Stimulated activated naive B cell treated with anti-CD40 and anti-IgM and Interleukin-4, amounts not matched to agents 10 μg/mL and 1 μg/mL and 100 μg/mL, for 72 hours (primary cell): ENCODE results near the gene EFS.

Experiments
- ATAC-seq, 2 donors: fragments of 150-1000 bp; cut with Tn5 transposase; replicated peaks; 2 replicates each; pipeline ENCODE4 v1.10.0; 2021; ENCODE audit warnings: moderate library complexity in 1 of 2
- DNase-seq: peaks from one replicate; pipeline ENCODE4 v3.0.0; 2021
- H3K27ac Mint-ChIP-seq: one replicate; pipeline ENCODE4 v1.8.0; 2022; ENCODE audit warnings: mild to moderate bottlenecking, mixed read lengths
- H3K27me3 Mint-ChIP-seq, 2 donors: one replicate each; pipeline ENCODE4 v1.8.0; 2022; ENCODE audit warnings: mixed read lengths in 2 of 2
- H3K36me3 Mint-ChIP-seq, 2 donors: one replicate each; pipeline ENCODE4 v1.8.0; 2022; ENCODE audit warnings: mixed read lengths in 2 of 2, mild to moderate bottlenecking in 1 of 2
- H3K4me1 Mint-ChIP-seq, 2 donors: one replicate each; pipeline ENCODE4 v1.8.0; 2022; ENCODE audit warnings: mixed read lengths in 2 of 2, mild to moderate bottlenecking in 1 of 2
- H3K4me3 Mint-ChIP-seq, 2 donors: one replicate each; pipeline ENCODE4 v1.8.0; 2022; ENCODE audit warnings: mild to moderate bottlenecking in 2 of 2, mixed read lengths in 2 of 2, moderate library complexity in 1 of 2
- H3K9me3 Mint-ChIP-seq, 2 donors: one replicate each; pipeline ENCODE4 v1.8.0; 2022; ENCODE audit warnings: mixed read lengths in 2 of 2, mild to moderate bottlenecking in 1 of 2

The EFS gene

GRCh38 chr14:23351681-23352505, 13.1 kb downstream of the EFS start:
- DNase-seq, result no peak
- Mint-ChIP-seq H3K4me3 (peak overlapping the region; percentile 45 to 71), H3K27me3 (peaks cover 71 to 89% of the 10 kb centered on the region in 2 donors), H3K27ac (no peak overlapping the region), H3K4me1 (no peaks in the 10 kb centered on the region), H3K36me3 (no peaks in the 10 kb centered on the region), H3K9me3 (peaks cover 0 to 3% of the 10 kb centered on the region in 2 donors)
- ATAC-seq, result peak; percentile 18 to 30

GRCh38 chr14:23349156-23349845, 15.7 kb downstream of the EFS start:
- Mint-ChIP-seq H3K36me3 (no peaks in the 10 kb centered on the region), H3K4me1 (no peaks in the 10 kb centered on the region), H3K4me3 (no peak overlapping the region), H3K9me3 (peaks cover 0 to 3% of the 10 kb centered on the region in 2 donors), H3K27ac (no peak overlapping the region), H3K27me3 (peaks cover 62 to 75% of the 10 kb centered on the region in 2 donors)
- DNase-seq (no peak), ATAC-seq (no peak)

- no peak for DNase-seq
- Mint-ChIP-seq H3K9me3 (peaks cover 0 to 3% of the 10 kb centered on the region in 2 donors), H3K27ac (no peak overlapping the region), H3K27me3 (peaks cover 52 to 65% of the 10 kb centered on the region in 2 donors), H3K4me1 (no peaks in the 10 kb centered on the region), H3K36me3 (no peaks in the 10 kb centered on the region), H3K4me3 (no peak overlapping the region)
- no peak for ATAC-seq
These were observed 16.7 kb downstream of the EFS start for GRCh38 chr14:23348297-23348655.

GRCh38 chr14:23347406-23348296, 17.3 kb downstream of the EFS start:
- Mint-ChIP-seq H3K36me3 (no peaks in the 10 kb centered on the region), H3K9me3 (peaks cover 0 to 3% of the 10 kb centered on the region in 2 donors), H3K27me3 (peaks cover 46 to 58% of the 10 kb centered on the region in 2 donors), H3K4me1 (no peaks in the 10 kb centered on the region), H3K4me3 (no peak overlapping the region), H3K27ac (no peak overlapping the region)
- no peak for DNase-seq
- no peak for ATAC-seq

DNA sequence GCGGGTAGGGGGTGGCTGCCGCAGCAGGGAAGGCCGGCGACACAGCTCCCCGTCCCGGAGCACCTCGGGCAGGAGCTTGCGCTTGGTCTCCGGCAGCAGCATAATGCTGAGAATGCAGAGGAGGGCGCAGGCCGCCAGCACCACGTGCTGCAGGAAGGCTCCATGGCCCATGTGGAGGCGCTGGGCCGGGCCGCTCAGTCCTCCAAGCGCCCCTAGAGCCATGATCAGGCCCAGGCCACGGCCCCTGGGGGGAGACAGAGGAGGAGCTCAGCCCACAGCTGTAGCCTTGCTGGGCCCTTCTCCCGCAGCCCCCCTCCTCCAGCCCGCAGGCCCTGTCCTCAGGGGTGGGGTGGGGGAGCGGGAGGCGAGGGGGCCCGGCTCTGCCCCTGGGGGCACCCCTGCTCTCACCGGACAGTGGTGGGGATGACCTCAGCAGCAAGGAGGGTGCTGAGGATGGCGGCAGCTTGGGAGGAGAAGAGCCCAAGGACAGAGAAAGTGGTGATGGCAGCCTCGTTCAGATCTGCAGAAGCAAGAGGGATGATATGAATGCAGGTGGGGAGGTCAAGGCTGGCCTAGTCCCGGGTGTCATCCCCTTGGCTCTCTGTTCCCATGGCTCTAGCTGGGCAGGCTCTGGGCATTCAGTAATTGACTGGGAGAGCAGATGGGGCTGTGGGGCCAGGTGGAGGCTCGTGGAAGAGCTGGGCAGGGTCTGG, 18.1 kb downstream of the EFS start:
- Mint-ChIP-seq H3K27me3 (peaks cover 50 to 55% of the 10 kb centered on the region in 2 donors), H3K4me3 (no peak overlapping the region), H3K27ac (no peak overlapping the region), H3K36me3 (no peaks in the 10 kb centered on the region), H3K4me1 (no peaks in the 10 kb centered on the region), H3K9me3 (peaks cover 0 to 3% of the 10 kb centered on the region in 2 donors)
- DNase-seq, result no peak
- no peak for ATAC-seq

DNA sequence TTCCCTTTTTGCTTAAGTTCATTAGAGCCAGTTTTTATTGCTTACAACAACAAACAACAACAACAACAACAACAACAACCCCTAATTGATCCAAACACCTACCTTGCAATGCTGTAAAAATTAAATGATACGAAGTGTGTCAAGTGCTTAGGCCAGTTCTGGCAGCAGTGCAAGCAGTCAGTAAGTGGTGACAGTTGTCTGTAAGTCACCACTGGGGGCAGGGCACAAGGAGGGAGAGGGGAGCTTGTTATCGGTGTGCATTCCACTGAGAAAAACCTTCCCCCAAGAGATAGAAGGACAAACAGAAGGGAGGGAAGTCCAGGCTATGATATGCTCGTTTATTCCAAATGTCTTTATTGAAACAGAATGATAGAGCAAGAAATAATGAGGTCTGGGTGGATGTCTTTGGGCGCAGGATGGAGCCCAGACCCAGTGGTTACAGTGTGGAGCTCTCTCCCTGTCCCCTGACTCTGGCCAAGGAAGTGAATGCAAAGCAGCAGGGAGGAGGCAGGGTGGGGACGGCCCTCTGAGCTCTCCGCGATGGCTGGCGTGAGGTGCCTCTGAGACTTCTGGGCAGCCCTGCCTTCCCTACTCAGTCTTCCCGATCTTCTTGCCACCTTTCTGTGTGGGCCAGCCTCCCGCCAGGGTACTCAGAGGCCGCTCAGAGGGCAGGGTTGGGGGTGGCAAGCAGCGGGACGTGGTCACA, 18.8 kb downstream of the EFS start:
- no peaks in the 10 kb centered on the region for H3K36me3 Mint-ChIP-seq
- no peak overlapping the region for H3K4me3 Mint-ChIP-seq
- H3K9me3 Mint-ChIP-seq, result peaks cover 0 to 3% of the 10 kb centered on the region in 2 donors
- peaks cover 48% of the 10 kb centered on the region in 2 donors for H3K27me3 Mint-ChIP-seq
- ATAC-seq (no peak), DNase-seq (no peak)
- no peak overlapping the region for H3K27ac Mint-ChIP-seq
- H3K4me1 Mint-ChIP-seq, result no peaks in the 10 kb centered on the region

DNA sequence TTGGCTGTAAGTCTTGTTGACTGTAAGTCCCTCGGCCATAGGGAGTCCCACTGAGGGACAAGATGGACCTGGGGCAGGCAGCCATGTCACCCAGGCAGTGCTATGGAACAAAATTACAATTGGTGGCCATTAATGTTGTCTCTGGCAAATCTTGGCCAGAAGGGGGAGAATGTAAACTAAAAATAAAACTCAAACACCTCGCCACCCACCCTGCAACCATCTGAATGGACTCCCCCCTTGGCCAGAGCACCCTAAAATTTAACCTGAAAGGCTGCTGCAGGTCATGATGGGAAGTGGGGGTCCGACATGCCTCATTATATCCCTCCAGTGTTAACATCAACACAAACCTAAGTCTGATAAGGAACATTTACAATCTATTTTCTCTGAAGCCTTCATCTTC, 20.5 kb downstream of the EFS start:
- no peaks in the 10 kb centered on the region for H3K4me1 Mint-ChIP-seq
- no peaks in the 10 kb centered on the region for H3K36me3 Mint-ChIP-seq
- ATAC-seq, result no peak
- no peak for DNase-seq
- no peak overlapping the region for H3K27ac Mint-ChIP-seq
- no peak overlapping the region for H3K4me3 Mint-ChIP-seq
- H3K9me3 Mint-ChIP-seq, result peaks cover 0 to 3% of the 10 kb centered on the region in 2 donors
- peaks cover 31 to 34% of the 10 kb centered on the region in 2 donors for H3K27me3 Mint-ChIP-seq

- no peak for ATAC-seq
- H3K4me3 Mint-ChIP-seq, result no peak overlapping the region
- peaks cover 34 to 35% of the 10 kb centered on the region in 2 donors for H3K27me3 Mint-ChIP-seq
- no peaks in the 10 kb centered on the region for H3K36me3 Mint-ChIP-seq
- H3K4me1 Mint-ChIP-seq, result no peaks in the 10 kb centered on the region
- no peak overlapping the region for H3K27ac Mint-ChIP-seq
- DNase-seq, result no peak
- H3K9me3 Mint-ChIP-seq, result peaks cover 0 to 6% of the 10 kb centered on the region in 2 donors
These were observed 25.3 kb downstream of the EFS start for GRCh38 chr14:23339506-23340268.

DNA sequence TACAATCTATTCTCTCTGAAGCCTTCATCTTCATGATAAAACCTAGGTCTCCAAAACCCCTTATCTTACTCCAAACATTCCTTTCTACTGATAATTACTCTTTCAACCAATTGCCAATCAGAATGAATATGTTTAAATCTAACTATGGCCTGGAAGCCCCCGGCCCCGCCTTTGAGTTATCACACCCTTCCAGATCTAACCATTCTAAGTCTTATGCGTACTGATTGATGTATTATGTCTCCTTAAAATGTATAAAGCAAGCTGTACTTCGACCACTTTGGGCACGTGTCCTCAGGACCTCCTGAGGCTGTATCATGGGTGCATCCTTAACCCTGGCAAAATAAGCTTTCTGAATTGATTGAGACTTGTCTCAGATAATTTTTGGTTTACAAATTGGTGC, 29.3 kb downstream of the EFS start:
- H3K27me3 Mint-ChIP-seq, result peaks cover 28 to 38% of the 10 kb centered on the region in 2 donors
- H3K9me3 Mint-ChIP-seq, result peaks cover 0 to 6% of the 10 kb centered on the region in 2 donors
- DNase-seq (no peak), ATAC-seq (no peak)
- H3K4me1 Mint-ChIP-seq, result no peaks in the 10 kb centered on the region
- no peaks in the 10 kb centered on the region for H3K36me3 Mint-ChIP-seq
- no peak overlapping the region for H3K4me3 Mint-ChIP-seq
- no peak overlapping the region for H3K27ac Mint-ChIP-seq

- Mint-ChIP-seq H3K9me3 (no peaks in the 10 kb centered on the region), H3K27ac (no peak overlapping the region), H3K27me3 (no peaks in the 10 kb centered on the region), H3K36me3 (peaks cover 19 to 29% of the 10 kb centered on the region in 2 donors), H3K4me1 (peaks cover 5 to 27% of the 10 kb centered on the region in 2 donors), H3K4me3 (no peak overlapping the region)
- DNase-seq, result peak; percentile 32
- ATAC-seq, result peak; percentile 73 to 83
These were observed 36.8 kb downstream of the EFS start for GRCh38 chr14:23327947-23328744.

- H3K9me3 Mint-ChIP-seq, result no peaks in the 10 kb centered on the region
- no peaks in the 10 kb centered on the region for H3K27me3 Mint-ChIP-seq
- ATAC-seq, result no peak
- no peak for DNase-seq
- no peak overlapping the region for H3K4me3 Mint-ChIP-seq
- H3K36me3 Mint-ChIP-seq, result peaks cover 27 to 43% of the 10 kb centered on the region in 2 donors
- H3K4me1 Mint-ChIP-seq, result peaks cover 14 to 40% of the 10 kb centered on the region in 2 donors
- no peak overlapping the region for H3K27ac Mint-ChIP-seq
These were observed 38.3 kb downstream of the EFS start for GRCh38 chr14:23326491-23327332.
